ENCODE data around the gene AFTPH. TPM values are rescaled to one million over a fixed set of nuclear protein-coding genes. Genes with fewer than 3 reads are reported as not detected.

Gene AFTPH
- polyA plus RNA-seq, 1 of the 3 experiments (the other 2 are of a cell fraction) = 7.4 TPM

DNA sequence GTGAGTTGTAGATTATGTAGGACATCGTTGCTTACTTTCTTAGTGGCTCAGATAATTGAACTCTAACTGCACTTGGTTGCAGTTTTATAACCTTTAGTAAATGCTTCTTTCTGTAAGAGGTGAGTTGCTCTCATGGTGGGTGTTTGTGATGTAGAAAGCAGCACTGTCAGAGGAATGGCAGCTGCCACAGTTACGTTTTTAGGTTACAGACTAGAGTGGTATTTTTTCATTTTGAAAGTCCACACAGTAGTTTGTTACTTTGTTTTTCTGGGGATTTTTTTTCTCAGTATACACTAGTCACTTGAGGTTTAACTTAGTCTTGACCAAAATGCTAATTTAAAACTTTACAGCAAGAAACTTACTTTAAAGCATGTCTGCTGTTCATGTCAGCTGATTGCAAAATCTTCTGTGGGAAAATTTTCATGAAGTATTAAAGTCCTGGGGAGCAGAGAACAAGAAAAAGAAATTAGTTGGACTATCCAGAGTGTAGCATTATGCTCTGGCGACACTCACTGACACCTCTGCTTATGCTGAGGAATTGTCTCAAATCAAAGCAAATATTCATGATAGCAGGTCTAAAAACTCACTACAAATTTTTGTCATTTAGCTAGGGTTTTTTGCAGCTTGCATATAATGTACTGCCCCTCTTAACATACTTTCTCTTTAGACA is 14.8 kb downstream of the AFTPH start:
- DNase-seq = no peak
- H3K4me2 ChIP-seq = no peak overlapping the region
- H3K36me3 ChIP-seq (replicated peaks in 1 of 2; ENCODE audit: control insufficient read depth in 1 of 2, insufficient read depth in 2 of 2, low read length in 1 of 2) = no peaks in the 10 kb centered on the region
- TF ChIP-seq, protein P1, sequence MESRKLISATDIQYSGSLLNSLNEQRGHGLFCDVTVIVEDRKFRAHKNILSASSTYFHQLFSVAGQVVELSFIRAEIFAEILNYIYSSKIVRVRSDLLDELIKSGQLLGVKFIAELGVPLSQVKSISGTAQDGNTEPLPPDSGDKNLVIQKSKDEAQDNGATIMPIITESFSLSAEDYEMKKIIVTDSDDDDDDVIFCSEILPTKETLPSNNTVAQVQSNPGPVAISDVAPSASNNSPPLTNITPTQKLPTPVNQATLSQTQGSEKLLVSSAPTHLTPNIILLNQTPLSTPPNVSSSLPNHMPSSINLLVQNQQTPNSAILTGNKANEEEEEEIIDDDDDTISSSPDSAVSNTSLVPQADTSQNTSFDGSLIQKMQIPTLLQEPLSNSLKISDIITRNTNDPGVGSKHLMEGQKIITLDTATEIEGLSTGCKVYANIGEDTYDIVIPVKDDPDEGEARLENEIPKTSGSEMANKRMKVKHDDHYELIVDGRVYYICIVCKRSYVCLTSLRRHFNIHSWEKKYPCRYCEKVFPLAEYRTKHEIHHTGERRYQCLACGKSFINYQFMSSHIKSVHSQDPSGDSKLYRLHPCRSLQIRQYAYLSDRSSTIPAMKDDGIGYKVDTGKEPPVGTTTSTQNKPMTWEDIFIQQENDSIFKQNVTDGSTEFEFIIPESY (IDR thresholded peaks at IDR 0.05; ENCODE audit: borderline replicate concordance, low read depth) = no peak
- no peak for TF ChIP-seq NRF1 (IDR thresholded peaks at IDR 0.05; ENCODE audit: low read depth, low read length)
- TF ChIP-seq, protein P2, sequence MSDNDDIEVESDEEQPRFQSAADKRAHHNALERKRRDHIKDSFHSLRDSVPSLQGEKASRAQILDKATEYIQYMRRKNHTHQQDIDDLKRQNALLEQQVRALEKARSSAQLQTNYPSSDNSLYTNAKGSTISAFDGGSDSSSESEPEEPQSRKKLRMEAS (IDR thresholded peaks at IDR 0.05; ENCODE audit: low read depth) = no peak
- TF ChIP-seq TAF1 (IDR thresholded peaks at IDR 0.05; ENCODE audit: borderline replicate concordance, low read depth, low read length) = no peak
- no peak for TF ChIP-seq EP300 (IDR thresholded peaks at IDR 0.05; ENCODE audit: borderline replicate concordance in 1 of 2, low read depth in 1 of 2, low read length in 1 of 2)
- TF ChIP-seq NFIC (IDR thresholded peaks at IDR 0.05; ENCODE audit: borderline replicate concordance) = no peak
- peaks cover 0 to 6% of the 10 kb centered on the region in 2 experiments; a peak in 2 of 4 replicates for H3K4me1 ChIP-seq (ENCODE audit: control insufficient read depth in 1 of 2, insufficient read depth in 2 of 2, low read depth in 1 of 2, low read length in 1 of 2)
- ChIA-PET CTCF (interaction anchor here (1.0 to 1.9 kb wide), 5 partner anchors 15 to 208 kb away, joined by 3 to 7 read pairs (median 3); no protein-coding TSS in a partner anchor), POLR2A (no interaction called here)
- WGBS (ENCODE audit: low lambda C conversion rate) = 90% methylated on average over 3 of the region's 3 CpGs
- H2AFZ ChIP-seq (ENCODE audit: low read depth) = no peak overlapping the region
- H3K79me2 ChIP-seq (ENCODE audit: insufficient read depth) = peaks cover 58% of the 10 kb centered on the region
- H3K4me3 ChIP-seq (ENCODE audit: low read depth in 2 of 2, low read length in 1 of 2) = no peak overlapping the region
- no peaks in the 10 kb centered on the region for H3K27me3 ChIP-seq (ENCODE audit: insufficient read depth)
- peaks cover 8% of the 10 kb centered on the region for H3F3A ChIP-seq (replicated peaks; ENCODE audit: insufficient read depth)
- H4K20me1 ChIP-seq (ENCODE audit: insufficient read depth) = no peaks in the 10 kb centered on the region; the same call in 1 of the 2 replicates
- H3K9ac ChIP-seq = no peak overlapping the region
- H3K27ac ChIP-seq (ENCODE audit: low read depth in 2 of 2, low read length in 1 of 2) = no peak overlapping the region
- H3K9me3 ChIP-seq = no peaks in the 10 kb centered on the region
- no peaks in the 10 kb centered on the region for H3K9me2 ChIP-seq

DNA sequence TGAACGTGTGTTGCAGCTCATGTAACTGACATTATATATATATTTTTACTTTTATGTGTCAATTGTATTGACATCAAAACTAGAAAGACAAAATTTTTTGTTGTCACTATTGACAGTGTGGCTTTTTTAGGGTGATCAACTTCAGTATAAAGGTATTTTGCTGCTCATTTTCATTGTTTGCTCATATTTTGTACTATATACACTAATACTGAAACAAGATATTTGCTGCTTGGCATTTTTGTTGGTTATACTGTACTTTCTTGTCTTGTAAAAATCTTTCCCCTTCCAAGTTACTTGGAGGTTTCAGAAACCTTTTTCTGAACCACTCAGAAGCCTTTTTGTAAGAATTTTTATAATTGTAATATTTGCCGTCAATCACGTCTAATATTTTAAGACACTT is 16.5 kb downstream of the AFTPH start:
- CTCF ChIA-PET = interaction anchor here (1.9 kb wide), 1 partner anchor 14 kb away, joined by 7 read pairs; no protein-coding TSS in a partner anchor
- H2AFZ ChIP-seq (ENCODE audit: low read depth) = no peak overlapping the region
- H3K4me1 ChIP-seq (ENCODE audit: control insufficient read depth in 1 of 2, insufficient read depth in 2 of 2, low read depth in 1 of 2, low read length in 1 of 2) = peaks cover 0 to 5% of the 10 kb centered on the region in 2 experiments; a peak in 2 of 4 replicates
- H3K36me3 ChIP-seq (replicated peaks in 1 of 2; ENCODE audit: control insufficient read depth in 1 of 2, insufficient read depth in 2 of 2, low read length in 1 of 2) = no peaks in the 10 kb centered on the region
- TF ChIP-seq, protein P2 (IDR thresholded peaks at IDR 0.05; ENCODE audit: low read depth) = no peak
- TF ChIP-seq, protein P3, sequence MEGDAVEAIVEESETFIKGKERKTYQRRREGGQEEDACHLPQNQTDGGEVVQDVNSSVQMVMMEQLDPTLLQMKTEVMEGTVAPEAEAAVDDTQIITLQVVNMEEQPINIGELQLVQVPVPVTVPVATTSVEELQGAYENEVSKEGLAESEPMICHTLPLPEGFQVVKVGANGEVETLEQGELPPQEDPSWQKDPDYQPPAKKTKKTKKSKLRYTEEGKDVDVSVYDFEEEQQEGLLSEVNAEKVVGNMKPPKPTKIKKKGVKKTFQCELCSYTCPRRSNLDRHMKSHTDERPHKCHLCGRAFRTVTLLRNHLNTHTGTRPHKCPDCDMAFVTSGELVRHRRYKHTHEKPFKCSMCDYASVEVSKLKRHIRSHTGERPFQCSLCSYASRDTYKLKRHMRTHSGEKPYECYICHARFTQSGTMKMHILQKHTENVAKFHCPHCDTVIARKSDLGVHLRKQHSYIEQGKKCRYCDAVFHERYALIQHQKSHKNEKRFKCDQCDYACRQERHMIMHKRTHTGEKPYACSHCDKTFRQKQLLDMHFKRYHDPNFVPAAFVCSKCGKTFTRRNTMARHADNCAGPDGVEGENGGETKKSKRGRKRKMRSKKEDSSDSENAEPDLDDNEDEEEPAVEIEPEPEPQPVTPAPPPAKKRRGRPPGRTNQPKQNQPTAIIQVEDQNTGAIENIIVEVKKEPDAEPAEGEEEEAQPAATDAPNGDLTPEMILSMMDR (IDR thresholded peaks at IDR 0.05) = no peak
- no peak for TF ChIP-seq TEAD4 (IDR thresholded peaks at IDR 0.05; ENCODE audit: borderline replicate concordance, insufficient read depth)
- TF ChIP-seq TAF1 (IDR thresholded peaks at IDR 0.05; ENCODE audit: borderline replicate concordance, low read depth, low read length) = no peak
- no peak for TF ChIP-seq ELF1 (IDR thresholded peaks at IDR 0.05)
- no peak for TF ChIP-seq YY1 (IDR thresholded peaks at IDR 0.05; ENCODE audit: low read depth)
- no peak for DNase-seq
- H3K9me2 ChIP-seq = no peaks in the 10 kb centered on the region
- no peak overlapping the region for H3K9ac ChIP-seq
- no peak overlapping the region for H3K4me3 ChIP-seq (ENCODE audit: low read depth in 2 of 2, low read length in 1 of 2)
- peaks cover 5% of the 10 kb centered on the region for H3F3A ChIP-seq (replicated peaks; ENCODE audit: insufficient read depth)
- H3K79me2 ChIP-seq (ENCODE audit: insufficient read depth) = peaks cover 53% of the 10 kb centered on the region; the same call in 1 of the 2 replicates
- H3K9me3 ChIP-seq = no peaks in the 10 kb centered on the region
- H3K4me2 ChIP-seq = no peak overlapping the region
- H3K27ac ChIP-seq (ENCODE audit: low read depth in 2 of 2, low read length in 1 of 2) = no peak overlapping the region
- POLR2A ChIA-PET = no interaction called here
- 79% methylated on average over 3 of the region's 3 CpGs for WGBS (ENCODE audit: low lambda C conversion rate)
- H4K20me1 ChIP-seq (ENCODE audit: insufficient read depth) = no peaks in the 10 kb centered on the region; the same call in 1 of the 2 replicates
- H3K27me3 ChIP-seq (ENCODE audit: insufficient read depth) = no peaks in the 10 kb centered on the region
